ENCODE data around the gene AP1B1. TPM values are rescaled to one million over a fixed set of nuclear protein-coding genes. Genes with fewer than 3 reads are reported as not detected.

AP1B1 gene
- total and polyA plus RNA-seq, 11 donors = 18.1 to 74.8 (median 33.8) TPM

DNA sequence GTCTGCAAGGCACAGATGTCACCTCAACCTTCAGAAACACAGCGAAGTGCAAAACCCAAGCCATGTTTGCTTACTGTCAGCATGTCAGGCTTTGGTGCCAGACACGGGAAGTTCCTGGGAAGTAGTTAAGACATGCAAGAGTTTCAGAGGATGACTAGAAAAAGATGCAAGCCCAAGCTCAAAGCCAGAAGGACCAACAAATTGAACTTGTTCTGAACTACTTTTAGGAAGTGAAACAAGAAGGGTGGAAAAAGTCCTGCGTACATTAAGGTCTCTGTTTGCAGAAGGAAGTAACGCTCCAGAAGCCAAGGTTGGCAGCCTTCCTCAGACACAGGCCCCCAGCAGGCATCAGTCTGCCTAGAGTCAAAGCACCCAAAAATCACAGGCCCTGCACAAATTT is 2.6 kb downstream of the AP1B1 start:
- H3K4me1 ChIP-seq = peaks cover 0 to 74% (median 28%) of the 10 kb centered on the region in 12 donors
- peaks cover 0 to 29% (median 0%) of the 10 kb centered on the region in 9 donors for H3K36me3 ChIP-seq
- ATAC-seq (peak in 2 of 4 donors; percentile 14 to 27), DNase-seq (peak in 3 of 5 donors; percentile 39 to 44 (median 41))
- WGBS, 4 donors = 52 to 60% (median 54%) methylated on average over 4 of the region's 4 CpGs
- intact Hi-C loops (cut with DNase I) = no loop called here
- H3K27ac ChIP-seq = peak overlapping the region in 6 of 12 donors; percentile 10 to 93 (median 60)
- H3K4me3 ChIP-seq = no peak overlapping the region
- TF ChIP-seq, protein P1, sequence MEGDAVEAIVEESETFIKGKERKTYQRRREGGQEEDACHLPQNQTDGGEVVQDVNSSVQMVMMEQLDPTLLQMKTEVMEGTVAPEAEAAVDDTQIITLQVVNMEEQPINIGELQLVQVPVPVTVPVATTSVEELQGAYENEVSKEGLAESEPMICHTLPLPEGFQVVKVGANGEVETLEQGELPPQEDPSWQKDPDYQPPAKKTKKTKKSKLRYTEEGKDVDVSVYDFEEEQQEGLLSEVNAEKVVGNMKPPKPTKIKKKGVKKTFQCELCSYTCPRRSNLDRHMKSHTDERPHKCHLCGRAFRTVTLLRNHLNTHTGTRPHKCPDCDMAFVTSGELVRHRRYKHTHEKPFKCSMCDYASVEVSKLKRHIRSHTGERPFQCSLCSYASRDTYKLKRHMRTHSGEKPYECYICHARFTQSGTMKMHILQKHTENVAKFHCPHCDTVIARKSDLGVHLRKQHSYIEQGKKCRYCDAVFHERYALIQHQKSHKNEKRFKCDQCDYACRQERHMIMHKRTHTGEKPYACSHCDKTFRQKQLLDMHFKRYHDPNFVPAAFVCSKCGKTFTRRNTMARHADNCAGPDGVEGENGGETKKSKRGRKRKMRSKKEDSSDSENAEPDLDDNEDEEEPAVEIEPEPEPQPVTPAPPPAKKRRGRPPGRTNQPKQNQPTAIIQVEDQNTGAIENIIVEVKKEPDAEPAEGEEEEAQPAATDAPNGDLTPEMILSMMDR (IDR thresholded peaks at IDR 0.05) = no peak
- no peak for TF ChIP-seq POLR2A (IDR thresholded peaks at IDR 0.05)
- no peaks in the 10 kb centered on the region for H3K9me3 ChIP-seq
- no peaks in the 10 kb centered on the region for H3K27me3 ChIP-seq

DNA sequence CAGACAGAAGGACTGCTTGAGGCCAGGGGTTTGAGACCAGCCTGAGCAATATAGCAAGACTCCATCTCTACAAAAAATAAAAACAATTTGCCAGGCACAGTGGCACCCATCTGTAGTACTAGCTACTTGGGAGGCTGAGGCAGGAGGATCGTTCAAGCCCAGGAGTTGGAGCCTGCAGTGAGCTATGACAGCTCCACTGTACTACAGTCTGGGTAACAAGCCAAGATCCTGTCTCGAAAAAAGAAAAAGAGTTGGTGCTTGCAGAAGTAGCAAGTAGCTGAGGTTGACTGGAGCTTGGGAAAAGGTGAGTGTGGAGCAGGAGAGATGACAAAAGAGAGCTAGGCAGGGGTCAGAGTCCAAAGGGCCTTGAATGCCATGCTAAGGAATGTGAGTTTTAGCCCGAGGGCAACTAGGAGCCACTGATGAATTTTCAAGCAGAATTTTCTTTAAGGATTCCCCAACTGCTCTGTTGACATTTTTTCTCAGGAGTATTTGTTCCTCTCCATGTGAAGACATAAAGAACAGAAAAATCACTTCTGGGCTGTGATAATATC is 3.1 kb downstream of the AP1B1 start:
- Histone ChIP-seq H3K4me1 (peaks cover 0 to 79% (median 28%) of the 10 kb centered on the region in 12 donors), H3K4me3 (no peak overlapping the region), H3K27me3 (no peaks in the 10 kb centered on the region), H3K36me3 (peaks cover 0 to 29% (median 0%) of the 10 kb centered on the region in 9 donors), H3K27ac (peak overlapping the region in 5 of 12 donors; percentile 3 to 93 (median 40)), H3K9me3 (no peaks in the 10 kb centered on the region)
- ATAC-seq (no peak), DNase-seq (no peak)
- intact Hi-C loops (cut with DNase I) = no loop called here
- WGBS, 4 donors = 81 to 90% (median 84%) methylated on average over 3 of the region's 3 CpGs
- TF ChIP-seq, protein P1 (IDR thresholded peaks at IDR 0.05) = no peak
- TF ChIP-seq POLR2A (IDR thresholded peaks at IDR 0.05) = no peak

DNA sequence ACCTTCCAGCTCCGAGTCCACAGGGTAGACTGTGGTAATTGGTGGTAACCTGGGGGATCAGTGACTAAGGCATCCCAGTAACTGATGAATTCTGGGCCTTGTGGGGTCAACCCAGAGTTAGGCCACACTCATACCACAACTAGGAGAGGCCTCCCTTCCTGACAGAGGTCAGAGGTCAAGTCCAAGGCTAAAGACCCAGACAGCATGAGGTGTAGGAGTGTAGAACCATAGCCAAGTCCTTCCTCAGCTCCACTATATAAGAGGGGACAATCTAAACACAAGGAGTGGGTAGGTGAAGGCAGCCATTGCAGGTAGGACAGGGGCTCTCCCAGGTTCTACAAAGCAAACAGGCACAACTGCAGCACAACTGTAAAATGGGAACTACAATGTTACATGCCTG is 4.6 kb downstream of the AP1B1 start:
- no peak for ATAC-seq
- Histone ChIP-seq H3K4me1 (peaks cover 0 to 79% (median 23%) of the 10 kb centered on the region in 12 donors), H3K27me3 (no peaks in the 10 kb centered on the region), H3K4me3 (no peak overlapping the region), H3K27ac (no peak overlapping the region), H3K9me3 (no peaks in the 10 kb centered on the region), H3K36me3 (peaks cover 0 to 36% (median 0%) of the 10 kb centered on the region in 9 donors)
- 87 to 100% (median 97%) methylated on average over 1 of the region's 1 CpG for WGBS, 4 donors
- DNase-seq = no peak
- TF ChIP-seq POLR2A (IDR thresholded peaks at IDR 0.05) = no peak
- TF ChIP-seq, protein P1 (IDR thresholded peaks at IDR 0.05) = no peak
- intact Hi-C loops (cut with DNase I) = no loop called here

DNA sequence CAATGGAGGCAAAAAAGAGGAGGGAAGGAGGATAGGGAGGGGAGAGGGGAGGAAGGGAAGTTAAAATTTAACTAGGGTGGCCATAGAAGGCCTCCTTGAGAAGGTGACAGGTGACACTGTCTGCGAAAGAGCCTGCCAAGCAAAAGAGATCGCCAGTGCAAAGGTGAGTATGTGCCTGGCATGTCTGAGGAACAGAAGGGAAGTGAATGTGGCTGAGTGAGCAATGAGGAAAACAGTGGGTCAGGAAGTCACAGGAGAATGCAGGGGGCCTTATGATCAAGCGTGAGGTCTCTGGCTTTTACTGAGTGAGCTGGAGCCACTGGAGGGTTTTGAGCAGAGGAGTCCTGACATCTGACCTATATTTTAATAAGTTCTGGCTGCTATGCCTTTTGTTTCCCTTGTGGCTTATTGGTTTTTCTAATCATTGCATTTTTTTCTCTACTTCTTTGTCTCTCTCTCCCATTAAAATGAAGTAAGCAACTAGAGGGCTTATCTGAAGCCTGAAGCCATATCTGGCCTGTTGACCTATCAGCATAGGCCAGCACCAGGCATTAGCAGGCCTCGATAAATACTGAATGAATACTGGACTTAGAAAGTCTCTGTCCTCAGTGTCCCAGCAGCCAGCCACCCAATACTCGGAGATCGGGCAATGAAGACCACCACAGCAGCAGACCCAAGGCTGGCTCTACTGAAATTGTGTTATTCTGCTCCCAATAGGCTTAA is 5.6 kb downstream of the AP1B1 start:
- peaks cover 0 to 76% (median 19%) of the 10 kb centered on the region in 12 donors for H3K4me1 ChIP-seq
- WGBS, 4 donors = 58 to 71% (median 68%) methylated on average over 6 of the region's 6 CpGs
- intact Hi-C loops (cut with DNase I) = no loop called here
- TF ChIP-seq, protein P1 (IDR thresholded peaks at IDR 0.05) = no peak
- no peak for TF ChIP-seq POLR2A (IDR thresholded peaks at IDR 0.05)
- H3K27ac ChIP-seq = peak overlapping the region in 2 of 12 donors; percentile 34 to 67
- no peaks in the 10 kb centered on the region for H3K9me3 ChIP-seq
- no peak for ATAC-seq
- peaks cover 0 to 42% (median 3%) of the 10 kb centered on the region in 9 donors for H3K36me3 ChIP-seq
- H3K27me3 ChIP-seq = no peaks in the 10 kb centered on the region
- H3K4me3 ChIP-seq = no peak overlapping the region
- DNase-seq = no peak

Data from heart left ventricle (tissue), 16 donors.